Heart left ventricle (tissue), 13 donors: ENCODE measurements around the gene TM4SF20.

ENCODE experiments used
- POLR2A ChIP-seq, 2 donors: fragments of 450-650 bp; IDR thresholded peaks; one replicate each; pipeline ENCODE4 v1.6.1; 2017; ENCODE audit warnings: antibody characterized with exemption in 2 of 2, mild to moderate bottlenecking in 2 of 2, moderate library complexity in 2 of 2
- TF ChIP-seq, protein P1 (sequence below), 12 donors: fragments of 200-600 bp; sonication (generic) in 4 of 12; IDR thresholded peaks; one replicate each; pipeline versions ENCODE4 v1.5.0 to v1.8.0; 2018 to 2022; ENCODE audit warnings: antibody characterized with exemption in 12 of 12, mild to moderate bottlenecking in 5 of 12
- donor health status: ischemic (EF 13 %, LVEDD 7.1; RV severe dilation, severe dysfunction).
- donor health status: DM: no; HTN: yes; CAD: no.
- donor health status: DM: no; HTN: no; CAD: no.
- donor health status: ischemic (EF 25% LVEDD 6.9; RV normal size, moderate dysfunction).
- donor health status: ischemic (EF 25% LVEDD 5.7; RV mildly dilated, moderate dysfunction).
- donor health status: ischemic (EF 35%, LVEDD 5.7; RV mildly dilated, moderate dysfunction).
- donor health status: nonischemic (EF 11% LVEDD 7.7; RV severe dilation, severe dysfunction).
- donor health status: DM: yes; HTN: yes; CAD: no.
- donor health status: PGD.
- donor health status: ischemic (EF 29% LVEDD 5.4; RV normal size, mild dysfunction).
- donor health status: nonischemic (EF 23%, LVEDD 6.1; RV moderate dilation, normal function).

DNA sequence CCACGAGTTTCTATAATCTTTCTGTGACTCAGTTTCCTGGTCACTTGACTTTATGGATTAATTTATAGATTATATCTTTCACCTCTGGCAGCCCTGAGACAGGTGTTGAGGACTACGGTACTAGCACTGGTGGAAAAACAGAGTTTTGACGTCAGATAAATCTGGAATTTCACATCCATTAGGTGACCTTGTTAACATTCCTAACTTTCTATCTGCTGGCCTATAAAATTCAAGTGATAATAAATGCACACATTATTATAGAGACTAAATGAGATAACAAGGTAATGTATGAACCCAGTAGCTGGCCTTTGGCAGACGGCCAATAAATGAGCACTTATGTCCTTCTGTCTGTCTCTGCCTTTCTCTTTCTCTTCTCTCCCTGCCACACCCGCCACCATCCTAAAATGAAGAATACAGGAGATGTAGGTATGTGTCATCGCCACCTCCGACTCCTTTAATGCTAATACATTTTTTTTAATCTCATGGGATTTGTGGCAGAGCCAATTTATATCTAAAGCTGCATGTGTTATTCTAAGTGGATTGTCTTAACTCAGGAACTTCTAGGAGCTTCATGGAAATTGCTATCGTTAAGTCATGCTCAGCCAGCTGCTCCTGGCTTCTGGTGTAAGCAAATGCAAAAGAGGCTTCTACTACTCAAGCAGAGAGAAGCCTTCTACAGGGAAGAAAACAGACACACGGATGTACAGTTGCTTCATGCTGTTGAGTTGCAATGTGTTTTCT is 2.3 kb downstream of the TM4SF20 start:
- TF ChIP-seq, protein P1, sequence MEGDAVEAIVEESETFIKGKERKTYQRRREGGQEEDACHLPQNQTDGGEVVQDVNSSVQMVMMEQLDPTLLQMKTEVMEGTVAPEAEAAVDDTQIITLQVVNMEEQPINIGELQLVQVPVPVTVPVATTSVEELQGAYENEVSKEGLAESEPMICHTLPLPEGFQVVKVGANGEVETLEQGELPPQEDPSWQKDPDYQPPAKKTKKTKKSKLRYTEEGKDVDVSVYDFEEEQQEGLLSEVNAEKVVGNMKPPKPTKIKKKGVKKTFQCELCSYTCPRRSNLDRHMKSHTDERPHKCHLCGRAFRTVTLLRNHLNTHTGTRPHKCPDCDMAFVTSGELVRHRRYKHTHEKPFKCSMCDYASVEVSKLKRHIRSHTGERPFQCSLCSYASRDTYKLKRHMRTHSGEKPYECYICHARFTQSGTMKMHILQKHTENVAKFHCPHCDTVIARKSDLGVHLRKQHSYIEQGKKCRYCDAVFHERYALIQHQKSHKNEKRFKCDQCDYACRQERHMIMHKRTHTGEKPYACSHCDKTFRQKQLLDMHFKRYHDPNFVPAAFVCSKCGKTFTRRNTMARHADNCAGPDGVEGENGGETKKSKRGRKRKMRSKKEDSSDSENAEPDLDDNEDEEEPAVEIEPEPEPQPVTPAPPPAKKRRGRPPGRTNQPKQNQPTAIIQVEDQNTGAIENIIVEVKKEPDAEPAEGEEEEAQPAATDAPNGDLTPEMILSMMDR (IDR thresholded peaks at IDR 0.05) = no peak
- TF ChIP-seq POLR2A (IDR thresholded peaks at IDR 0.05) = no peak
